LNCAP (cell line): ENCODE results near the gene COL18A1.

Experiments
- CTCF ChIP-seq: fragments of 450-650 bp; IDR thresholded peaks from 2 replicates; pipeline ENCODE4 v1.5.1; 2017; ENCODE audit warnings: mild to moderate bottlenecking

The COL18A1 gene

GRCh38 chr21:45371655-45372054, 33.3 kb upstream of the COL18A1 start:
- TF ChIP-seq CTCF = no peak

GRCh38 chr21:45372732-45373355, 32.1 kb upstream of the COL18A1 start:
- TF ChIP-seq CTCF = no peak

GRCh38 chr21:45373991-45374816, 30.8 kb upstream of the COL18A1 start:
- TF ChIP-seq CTCF = no peak

GRCh38 chr21:45374826-45375455, 30.0 kb upstream of the COL18A1 start:
- no peak for TF ChIP-seq CTCF

- TF ChIP-seq CTCF = no peak
These were observed 28.3 kb upstream of the COL18A1 start for GRCh38 chr21:45376459-45377324.

- no peak for TF ChIP-seq CTCF
These were observed 27.6 kb upstream of the COL18A1 start for GRCh38 chr21:45377325-45377709.

- no peak for TF ChIP-seq CTCF
These were observed 27.1 kb upstream of the COL18A1 start for GRCh38 chr21:45377866-45378257.
